ENCODE results near the gene SLAMF7. TPM values are rescaled to one million over a fixed set of nuclear protein-coding genes. Genes with fewer than 3 reads are reported as not detected.

The SLAMF7 gene
- total and polyA plus RNA-seq, 2 of the 8 experiments (the other 6 are each of a cell fraction or from before 2014, with no cell fraction given) = not detected

GRCh38 chr1:160744852-160745520 is 5.9 kb downstream of the SLAMF7 start (continued):
- TF ChIP-seq EZH2 (IDR thresholded peaks at IDR 0.05; ENCODE audit: low read depth, low read length, severe bottlenecking) = no peak
- no peak for TF ChIP-seq CHD2 (IDR thresholded peaks at IDR 0.05; ENCODE audit: low read length)
- TF ChIP-seq ZNF274 (IDR thresholded peaks at IDR 0.05; ENCODE audit: borderline replicate concordance, extremely low read depth, low read length) = no peak

Measured in H1 (cell line).